GM20431 (cell line): ENCODE measurements around the gene HOXB8.

ENCODE experiments used
- in situ Hi-C: fragments of 300-500 bp; cut with MseI, MboI; formaldehyde crosslinking; loops from one replicate; pipeline ENCODE4 v1.15.0; 2020; ENCODE audit warnings: low sequenced_read_pairs; ENCODE audit not compliant: unreplicated experiment

HOXB8 gene

DNA sequence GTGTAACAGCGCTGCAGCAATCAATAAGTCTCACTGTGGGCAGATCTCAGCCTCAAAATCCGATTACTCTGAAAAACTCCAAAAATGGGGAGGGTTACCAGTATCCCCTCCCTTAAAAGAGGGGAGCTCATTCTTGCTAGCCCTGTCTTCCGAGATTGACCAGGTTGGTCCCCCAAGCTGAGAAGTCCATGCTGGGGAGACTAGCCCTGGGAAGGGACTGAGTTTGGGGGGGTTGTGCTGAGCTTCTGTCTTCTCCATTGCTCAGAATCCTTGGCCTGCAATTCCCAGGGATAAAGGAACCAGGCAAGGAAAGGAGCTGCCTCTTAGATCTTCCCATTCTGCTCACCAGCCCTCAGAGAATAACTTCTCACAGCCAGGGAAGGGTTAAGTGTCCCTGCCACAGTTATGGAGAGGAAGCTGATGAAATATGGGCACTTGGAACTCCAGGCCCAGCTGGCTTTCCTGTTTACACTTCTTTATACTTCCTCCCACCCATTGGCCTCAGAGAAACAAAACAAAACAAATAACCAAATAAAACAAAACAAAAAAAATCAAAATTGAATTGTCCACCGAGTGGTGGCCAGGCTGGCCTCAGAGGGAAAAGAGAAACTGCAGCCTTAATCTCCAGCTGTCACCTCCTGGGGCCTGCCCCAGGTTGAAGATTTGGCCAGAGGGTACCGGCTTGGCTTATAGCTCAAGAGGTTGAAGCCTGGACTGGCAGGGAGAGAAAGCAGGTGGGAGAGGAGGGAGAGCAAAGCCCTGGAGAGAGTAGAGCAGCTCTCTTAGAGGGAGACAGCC lies 27.6 kb downstream of the HOXB8 start:
- in situ Hi-C loops = no loop called here

DNA sequence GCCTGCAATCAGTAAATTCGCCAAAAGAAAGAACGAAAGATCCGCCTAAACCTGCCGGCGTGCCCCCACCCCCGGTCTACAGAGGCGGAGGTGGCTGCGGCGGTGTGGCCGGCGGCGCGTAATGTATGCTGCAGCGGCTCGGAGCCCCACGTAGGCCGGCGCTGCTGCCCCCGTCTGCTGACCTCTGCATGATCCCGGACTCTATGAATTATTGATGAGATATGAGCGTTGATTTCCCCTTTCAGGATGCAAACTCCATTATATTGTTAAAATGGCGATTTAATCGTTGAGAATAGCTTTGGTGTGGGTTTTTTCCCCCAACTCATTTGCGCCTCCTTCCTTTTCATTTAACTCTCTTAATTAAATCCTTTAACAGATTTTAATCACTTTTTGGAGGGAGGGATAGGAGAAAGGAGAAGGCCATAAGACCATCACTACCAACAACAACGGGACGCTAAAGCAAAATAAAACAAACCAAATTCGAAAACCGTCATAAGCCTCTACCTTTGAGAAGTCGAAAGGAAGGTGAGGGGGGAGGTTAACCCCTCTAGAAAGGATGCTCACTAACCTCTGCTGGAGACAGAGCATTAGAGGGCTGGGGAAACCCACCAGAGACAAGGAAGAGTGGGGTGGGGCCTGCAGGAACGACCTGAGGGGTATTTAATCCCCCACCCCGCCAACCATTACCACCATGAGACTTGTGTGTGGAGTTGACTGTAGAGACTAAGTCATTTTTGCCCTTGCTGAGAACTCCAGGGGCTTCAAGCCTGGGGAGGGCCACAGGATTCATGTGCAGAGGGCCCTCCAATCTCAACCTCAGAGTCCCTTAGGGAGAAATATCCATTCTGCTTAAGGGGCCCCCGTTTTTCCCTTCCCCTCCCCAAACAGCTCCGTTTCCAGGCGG lies 28.5 kb downstream of the HOXB8 start:
- in situ Hi-C loops = no loop called here

- in situ Hi-C loops = no loop called here
Measured at GRCh38 chr17:48584223-48584741, 30.8 kb downstream of the HOXB8 start.

DNA sequence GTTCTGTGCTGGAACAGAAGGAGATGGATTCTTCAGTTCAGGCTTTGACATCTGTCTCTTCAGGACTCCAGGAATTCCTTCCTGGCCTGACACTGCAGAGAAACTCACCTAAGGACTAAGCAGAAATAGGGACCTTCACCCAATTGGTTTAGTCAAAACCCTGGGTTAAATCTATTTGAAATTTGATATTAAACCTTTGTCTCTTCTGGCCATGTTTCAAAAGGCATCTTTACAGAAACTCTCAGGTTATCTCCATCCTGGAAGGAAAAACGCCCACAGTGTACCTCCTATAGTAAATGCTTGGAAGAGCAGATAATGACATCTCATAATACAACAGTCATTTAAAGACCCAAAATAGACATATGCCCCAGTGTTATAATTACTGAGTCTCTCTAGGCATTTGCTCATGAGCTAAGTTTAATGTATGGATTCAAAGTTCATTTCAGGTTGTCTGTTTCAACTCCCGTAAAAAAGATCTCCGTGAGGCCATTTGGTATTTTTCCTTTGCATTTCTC lies 31.3 kb downstream of the HOXB8 start:
- in situ Hi-C loops = no loop called here

DNA sequence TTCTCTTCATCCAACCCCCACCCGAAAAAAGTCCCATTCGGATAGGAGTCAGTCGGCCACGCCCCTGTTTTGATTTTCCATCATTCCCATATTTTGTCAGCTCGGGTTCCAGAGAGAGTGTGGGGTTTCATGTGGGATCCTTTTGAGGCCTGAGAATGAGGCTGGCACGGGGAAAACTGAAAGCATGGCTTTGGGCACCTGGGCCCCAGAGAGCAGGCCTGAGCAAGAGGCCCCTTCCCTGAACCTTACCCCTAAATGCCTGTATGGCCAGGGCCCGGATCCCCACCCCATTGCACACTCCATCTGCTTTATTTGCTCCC lies 32.4 kb downstream of the HOXB8 start:
- in situ Hi-C loops = no loop called here

GRCh38 chr17:48579760-48580554 lies 35.1 kb downstream of the HOXB8 start:
- in situ Hi-C loops = no loop called here

DNA sequence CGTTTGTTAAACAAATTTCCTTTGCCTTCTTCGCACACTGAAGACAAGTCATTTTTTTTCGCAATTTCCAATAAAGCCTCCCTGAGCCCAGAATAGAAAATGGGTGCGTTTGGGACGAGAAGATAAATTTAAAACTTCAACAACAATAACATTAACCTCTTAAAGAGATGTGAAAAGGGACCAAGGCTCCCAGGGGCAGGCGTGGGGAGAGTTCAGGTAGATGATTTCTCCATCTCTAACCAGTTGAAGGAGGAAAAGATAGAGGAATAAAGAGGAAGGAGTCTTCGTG lies 35.7 kb downstream of the HOXB8 start:
- in situ Hi-C loops = no loop called here

- in situ Hi-C loops = no loop called here
Measured at GRCh38 chr17:48578616-48579470, 36.2 kb downstream of the HOXB8 start.

DNA sequence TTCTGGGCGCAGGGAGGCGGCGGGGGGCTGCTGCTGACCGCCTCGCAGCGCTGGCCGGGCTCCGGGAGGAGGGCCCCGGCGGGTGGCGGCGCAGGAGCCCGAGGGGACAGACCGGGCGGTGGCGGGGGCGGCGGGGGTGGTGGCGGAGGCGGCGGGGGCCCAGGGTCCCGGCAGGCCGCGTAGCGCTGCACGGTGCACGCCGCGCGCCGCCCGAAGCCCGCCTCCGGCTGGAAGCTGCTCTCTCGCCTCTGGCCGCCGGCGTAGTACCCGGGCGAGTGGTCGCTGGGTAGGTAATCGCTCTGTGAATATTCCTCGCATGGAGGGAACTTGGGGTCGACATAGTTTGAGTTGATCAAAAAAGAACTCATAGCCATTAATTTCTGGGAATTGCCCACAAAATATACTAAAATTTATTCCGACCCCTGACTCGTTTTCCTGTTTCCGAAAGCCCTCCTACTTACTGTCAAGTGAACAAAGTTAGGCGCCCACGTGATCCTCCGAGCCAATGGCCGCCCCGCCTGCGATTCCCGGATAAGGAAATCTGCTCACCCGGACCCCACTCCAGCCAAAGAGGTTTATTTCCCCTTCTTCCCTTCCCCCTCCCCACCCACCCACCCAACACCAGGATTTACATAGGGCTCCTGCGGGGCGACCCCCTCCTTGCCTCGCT lies 37.0 kb downstream of the HOXB8 start, which contains the start of gene HOXB4:
TSS of gene HOXB4 (minus strand) at position 405 of the 670 bp plus-strand sequence. CDS start at position 374, 31 bp downstream.
- in situ Hi-C loops = no loop called here

- in situ Hi-C loops = no loop called here
Measured at GRCh38 chr17:48577330-48577945, 37.7 kb downstream of the HOXB8 start.

- in situ Hi-C loops = no loop called here
Measured at GRCh38 chr17:48576479-48577309, 38.4 kb downstream of the HOXB8 start.

DNA sequence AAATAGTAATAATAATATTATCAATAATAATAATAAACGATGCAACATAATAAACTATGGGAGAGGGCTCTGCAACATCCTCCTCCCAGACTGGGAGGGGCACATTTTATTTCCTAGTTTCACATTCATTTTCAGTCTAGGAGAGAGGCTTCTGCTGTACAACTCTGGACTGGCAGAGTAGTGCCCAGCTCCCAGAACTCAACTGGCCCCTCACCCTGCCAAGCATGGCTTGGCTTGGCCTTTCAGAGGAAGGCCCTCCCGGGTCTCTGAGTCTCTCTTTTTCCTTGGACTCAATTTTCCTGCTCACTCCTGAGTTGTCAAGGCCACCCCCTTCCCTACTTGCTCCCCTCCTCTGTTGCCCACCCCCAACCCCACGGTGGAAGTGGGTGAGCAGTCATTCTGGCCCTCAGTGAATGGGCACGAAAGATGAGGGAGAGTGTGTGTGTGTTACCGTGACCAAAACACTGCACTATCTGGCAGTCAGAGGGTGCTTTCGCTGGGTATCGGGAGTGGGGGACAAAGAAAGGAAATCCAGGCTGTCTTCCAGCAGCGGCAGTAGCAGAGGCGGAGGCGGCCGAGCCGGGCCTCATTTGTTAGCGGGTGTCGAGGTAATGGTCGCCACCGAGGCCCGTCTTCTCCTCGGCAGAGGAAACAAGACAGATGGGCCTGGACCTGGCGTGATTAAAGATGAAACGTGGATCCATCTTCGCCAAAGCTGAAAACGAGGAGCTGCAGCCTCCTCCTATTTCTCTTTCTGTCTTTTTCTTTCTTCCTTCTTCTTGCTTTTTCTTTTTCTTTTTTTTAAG lies 39.2 kb downstream of the HOXB8 start:
- in situ Hi-C loops = no loop called here

DNA sequence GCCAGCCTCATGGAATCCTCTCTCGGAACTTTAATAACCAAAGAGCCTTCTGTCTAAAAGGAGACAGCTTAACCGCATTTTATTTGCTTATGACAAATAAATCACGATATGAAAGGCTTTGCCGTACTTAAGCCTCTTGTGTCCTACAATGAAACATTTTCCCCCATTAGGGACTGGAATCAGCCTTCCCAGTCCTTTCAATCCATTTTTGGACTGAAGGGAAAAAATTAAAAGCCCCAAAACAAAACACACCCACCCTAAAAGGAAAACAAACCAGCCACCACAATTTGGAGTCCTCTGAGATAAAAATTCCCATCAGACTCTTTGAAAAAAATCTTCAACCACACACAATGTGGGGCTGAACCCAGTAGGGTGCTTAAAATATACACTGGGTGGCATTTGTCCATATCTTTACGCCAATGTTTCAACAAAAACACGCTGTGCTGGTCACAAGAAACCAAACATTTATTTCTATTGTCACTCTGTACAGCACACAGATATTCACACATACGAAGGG lies 40.0 kb downstream of the HOXB8 start:
- in situ Hi-C loops = no loop called here

- in situ Hi-C loops = no loop called here
Measured at GRCh38 chr17:48574505-48575065, 40.5 kb downstream of the HOXB8 start.

DNA sequence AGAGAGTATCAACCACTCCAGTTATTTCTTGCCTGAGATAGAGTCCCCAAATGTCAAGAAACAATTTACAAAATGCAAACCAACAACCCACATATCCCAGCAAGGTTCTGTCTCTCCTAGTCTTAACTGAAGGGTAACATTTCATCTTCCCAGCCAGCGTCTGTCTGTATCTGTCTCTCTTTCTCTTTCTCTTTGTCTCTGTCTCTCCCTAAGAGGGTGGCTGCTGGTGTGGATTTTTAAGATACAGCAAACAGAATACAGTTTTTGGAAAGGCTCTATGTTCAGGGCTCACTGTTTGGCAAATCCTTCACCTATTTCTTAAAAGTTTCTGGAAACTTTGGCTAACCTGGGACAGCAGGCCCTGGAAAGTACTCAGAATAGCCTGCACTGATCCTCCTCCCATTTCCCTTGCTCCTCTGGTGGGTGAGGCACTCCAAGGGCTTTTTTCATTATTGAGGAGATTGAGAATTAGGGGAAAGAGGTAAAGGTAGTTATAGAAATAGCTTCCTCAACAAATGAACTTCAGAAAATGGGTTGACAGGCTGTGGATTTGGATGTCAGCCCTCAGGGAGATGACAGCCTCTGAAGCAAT lies 43.2 kb downstream of the HOXB8 start:
- in situ Hi-C loops = no loop called here
